KMS-11 (cell line): ENCODE data around the gene GARIN5B.

Experiments
- H2AFZ ChIP-seq: fragments of 200-600 bp; sonication (generic); 2 replicates; pipeline ENCODE4 v1.6.1; 2016; ENCODE audit warnings: antibody characterized with exemption, mixed run types, low read depth
- H3K27ac ChIP-seq: fragments of 200-600 bp; sonication (generic); 2 replicates; pipeline ENCODE4 v1.6.1; 2016; ENCODE audit warnings: mild to moderate bottlenecking, mixed run types
- H3K27me3 ChIP-seq: fragments of 200-600 bp; sonication (generic); 2 replicates; pipeline ENCODE4 v1.6.1; 2017; ENCODE audit warnings: mild to moderate bottlenecking, low read depth, mixed run types, moderate library complexity; ENCODE audit not compliant: insufficient read depth
- H3K36me3 ChIP-seq: fragments of 200-600 bp; sonication (generic); 2 replicates; pipeline ENCODE4 v1.6.1; 2017; ENCODE audit warnings: mild to moderate bottlenecking, mixed run types; ENCODE audit not compliant: insufficient read depth
- H3K4me1 ChIP-seq: fragments of 200-600 bp; sonication (generic); 2 replicates; pipeline ENCODE4 v1.6.1; 2016; ENCODE audit warnings: mild to moderate bottlenecking, low read depth, mixed run types; ENCODE audit not compliant: poor library complexity, severe bottlenecking
- H3K4me2 ChIP-seq: fragments of 200-600 bp; sonication (generic); 2 replicates; pipeline ENCODE4 v1.7.0; 2016; ENCODE audit warnings: mild to moderate bottlenecking, mixed run types
- H3K4me3 ChIP-seq: fragments of 200-600 bp; sonication (generic); IDR thresholded peaks from 2 replicates; pipeline ENCODE4 v1.6.1; 2017; ENCODE audit warnings: low read depth, low read length, mixed read lengths; ENCODE audit not compliant: insufficient read depth
- H3K79me2 ChIP-seq: fragments of 200-600 bp; sonication (generic); 2 replicates; pipeline ENCODE4 v1.6.1; 2016; ENCODE audit warnings: low read depth, mixed run types; ENCODE audit not compliant: insufficient read depth
- H3K9ac ChIP-seq: fragments of 200-600 bp; sonication (generic); 2 replicates; pipeline ENCODE4 v1.6.1; 2016; ENCODE audit warnings: mild to moderate bottlenecking, mixed run types
- H4K20me1 ChIP-seq: fragments of 200-600 bp; sonication (generic); 2 replicates; pipeline ENCODE4 v1.6.1; 2016; ENCODE audit warnings: mild to moderate bottlenecking, mixed run types; ENCODE audit not compliant: insufficient read depth
- CTCF ChIP-seq: fragments of 200-600 bp; sonication (generic); conservative IDR thresholded peaks from 2 replicates; pipeline ENCODE4 v1.6.1; 2017; ENCODE audit warnings: low read depth, mild to moderate bottlenecking, antibody characterized with exemption, low read length, moderate library complexity, mixed read lengths

Gene GARIN5B

GRCh38 chr19:55379174-55379573 is 16.1 kb upstream of the GARIN5B start:
- H3K4me1 ChIP-seq = peaks cover 21% of the 10 kb centered on the region
- no peaks in the 10 kb centered on the region for H3K36me3 ChIP-seq
- peaks cover 17% of the 10 kb centered on the region for H3K79me2 ChIP-seq
- no peaks in the 10 kb centered on the region for H4K20me1 ChIP-seq
- TF ChIP-seq CTCF = no peak
- H3K27ac ChIP-seq = no peak overlapping the region
- H3K4me3 ChIP-seq = no peak overlapping the region
- H3K9ac ChIP-seq = no peak overlapping the region
- peaks cover under 1% of the 10 kb centered on the region; the same call in 1 of the 2 replicates for H3K27me3 ChIP-seq
- no peak overlapping the region for H2AFZ ChIP-seq
- H3K4me2 ChIP-seq = no peak overlapping the region

GRCh38 chr19:55377356-55378131 is 14.5 kb upstream of the GARIN5B start:
- no peak overlapping the region for H3K4me2 ChIP-seq

GRCh38 chr19:55376241-55376933 is 13.3 kb upstream of the GARIN5B start, which contains the start of gene TMEM190:
Gene TMEM190 (plus strand): TSS chr19:55376826. CDS start chr19:55376854, 28 bp downstream.
- H3K9ac ChIP-seq = no peak within 1 kb of the TSS
- no peak within 1 kb of the TSS for H2AFZ ChIP-seq
- no peak within 1 kb of the TSS for H3K4me2 ChIP-seq
- no peak within 1 kb of the TSS for H3K27ac ChIP-seq
- peaks cover 21% of the 10 kb centered on the region for H3K27me3 ChIP-seq
- H3K4me3 ChIP-seq = no peak within 1 kb of the TSS
- peaks cover 10% of the 10 kb centered on the region for H3K4me1 ChIP-seq
- no peaks in the 10 kb centered on the region for H4K20me1 ChIP-seq
- H3K79me2 ChIP-seq = peaks cover 4% of the 10 kb centered on the region; the same call in 1 of the 2 replicates
- H3K36me3 ChIP-seq = no peaks in the 10 kb centered on the region
- TF ChIP-seq CTCF = no peak

More at GRCh38 chr19:55377356-55378131, 14.5 kb upstream of the GARIN5B start:
- Histone ChIP-seq H4K20me1 (no peaks in the 10 kb centered on the region), H3K27me3 (peaks cover 11% of the 10 kb centered on the region; the same call in 1 of the 2 replicates), H3K9ac (no peak overlapping the region), H3K4me3 (no peak overlapping the region), H3K36me3 (no peaks in the 10 kb centered on the region), H3K27ac (no peak overlapping the region), H2AFZ (no peak overlapping the region), H3K4me1 (peaks cover 16% of the 10 kb centered on the region), H3K79me2 (peaks cover 10% of the 10 kb centered on the region)
- no peak for TF ChIP-seq CTCF

- H3K4me2 ChIP-seq = no peak overlapping the region
- H3K27me3 ChIP-seq = peaks cover 37% of the 10 kb centered on the region
- H3K79me2 ChIP-seq = no peaks in the 10 kb centered on the region
- no peak overlapping the region for H2AFZ ChIP-seq
- no peaks in the 10 kb centered on the region for H3K36me3 ChIP-seq
- TF ChIP-seq CTCF = no peak
- H3K4me1 ChIP-seq = peaks cover 10% of the 10 kb centered on the region
- H3K9ac ChIP-seq = no peak overlapping the region
- no peak overlapping the region for H3K4me3 ChIP-seq
- no peak overlapping the region for H3K27ac ChIP-seq
- H4K20me1 ChIP-seq = no peaks in the 10 kb centered on the region
Measured at GRCh38 chr19:55373993-55374757, 11.1 kb upstream of the GARIN5B start.
